HCT116 (cell line): ENCODE results near the gene CAPN10. TPM values are rescaled to one million over a fixed set of nuclear protein-coding genes. Genes with fewer than 3 reads are reported as not detected.

Experiments used
- ATAC-seq: fragments of 200-7000 bp; cut with Tn5 transposase; 2 replicates; pipeline ENCODE4 v1.9.1; 2020; ENCODE audit warnings: mild to moderate bottlenecking, moderate library complexity
- BruUV-seq: library from RNA; stranded (reverse); fragments of 400-500 nt; replicated peaks from 2 replicates; lab custom pipeline; 2021; lab: Mats Ljungman, UMichigan
- CTCF ChIA-PET: fragments of 300-600 bp; sonication (Branson Sonifier 250); formaldehyde crosslinking; loops from one replicate; lab custom pipeline; 2021; ENCODE audit warnings: antibody characterized with exemption; lab: Charles Lee
- POLR2A ChIA-PET: fragments of 300-600, 350-600 bp; sonication (Branson Sonifier 250); formaldehyde crosslinking; loops from one replicate; lab custom pipeline; 2021; ENCODE audit warnings: antibody characterized with exemption; lab: Charles Lee
- RAD21 ChIA-PET, 2 experiments: fragments of 300-600 bp; sonication (Branson Sonifier 250); formaldehyde crosslinking; loops; one replicate each; lab custom pipeline; 2023; ENCODE audit warnings: low total read pairs in 2 of 2; ENCODE audit not compliant: uncharacterized antibody in 2 of 2, unreplicated experiment in 2 of 2, low non-redundant PET in 1 of 2; lab: Charles Lee
- DNase-seq: peaks from one replicate; pipeline ENCODE4 v3.0.0-alpha.2; 2010; ENCODE audit warnings: low read depth, low spot score
- H2AFZ ChIP-seq: fragments of 200-600 bp; shearing (Covaris generic), sonication (generic); 2 replicates; pipeline ENCODE4 v1.6.1; 2017; ENCODE audit warnings: low read depth, mixed run types, mixed read lengths, antibody characterized with exemption, low read length; ENCODE audit not compliant: poor library complexity, severe bottlenecking
- H3K27ac ChIP-seq: 2 replicates; pipeline ENCODE4 v1.5.1; 2012; ENCODE audit warnings: low read depth, low read length
- H3K27me3 ChIP-seq: fragments of 200-600 bp; sonication (generic); 2 replicates; pipeline ENCODE4 v1.6.1; 2016; ENCODE audit warnings: mixed run types, low read length, mixed read lengths; ENCODE audit not compliant: insufficient read depth
- H3K36me3 ChIP-seq, 2 experiments: fragments of 200-500 bp in 1 of 2; fragments of 200-600 bp in 1 of 2; sonication (Bioruptor generic) in 1 of 2; sonication (generic) in 1 of 2; 2 replicates each; pipeline versions ENCODE4 v1.5.1 to v1.6.1; 2014 to 2016; ENCODE audit warnings: low read length in 2 of 2, inconsistent platforms in 1 of 2, mixed read lengths in 1 of 2, mixed run types in 1 of 2; ENCODE audit not compliant: insufficient read depth in 2 of 2, control insufficient read depth in 1 of 2
- H3K4me1 ChIP-seq, 2 experiments: fragments of 200-600 bp in 1 of 2; sonication (generic) in 1 of 2; 2 replicates each; pipeline versions ENCODE4 v1.5.1 to v1.6.1; 2012 to 2017; ENCODE audit warnings: low read length in 2 of 2, inconsistent platforms in 1 of 2, mild to moderate bottlenecking in 1 of 2, mixed read lengths in 1 of 2, mixed run types in 1 of 2, moderate library complexity in 1 of 2; ENCODE audit not compliant: insufficient read depth in 2 of 2, control insufficient read depth in 1 of 2
- H3K4me2 ChIP-seq: fragments of 200-600 bp; sonication (generic); 2 replicates; pipeline ENCODE4 v1.6.1; 2017; ENCODE audit warnings: mixed run types, low read length, mixed read lengths
- H3K4me3 ChIP-seq, 2 experiments: fragments of 200-600 bp in 1 of 2; sonication (generic) in 1 of 2; replicated peaks in 1 of 2; 2 replicates each; pipeline ENCODE4 v1.5.1; 2011 to 2016; ENCODE audit warnings: low read length in 2 of 2, control low read depth in 1 of 2, low read depth in 1 of 2, mild to moderate bottlenecking in 1 of 2, mixed read lengths in 1 of 2, mixed run types in 1 of 2
- H3K79me2 ChIP-seq: fragments of 200-600 bp; sonication (generic); 2 replicates; pipeline ENCODE4 v1.6.1; 2017; ENCODE audit warnings: mild to moderate bottlenecking, mixed run types, low read length, moderate library complexity, mixed read lengths; ENCODE audit not compliant: insufficient read depth
- H3K9ac ChIP-seq: fragments of 200-600 bp; sonication (generic); 2 replicates; pipeline ENCODE4 v1.6.1; 2016; ENCODE audit warnings: low read length, mixed read lengths
- H3K9me2 ChIP-seq: fragments of 200-600 bp; sonication (generic), shearing (Covaris generic); 2 replicates; pipeline ENCODE4 v1.6.1; 2017; ENCODE audit warnings: mixed run types, mild to moderate bottlenecking, moderate library complexity; ENCODE audit not compliant: insufficient read depth
- H3K9me3 ChIP-seq, 2 experiments: fragments of 200-500 bp in 1 of 2; fragments of 200-600 bp in 1 of 2; sonication (Bioruptor generic) in 1 of 2; sonication (generic) in 1 of 2; 2 replicates each; pipeline ENCODE4 v1.6.1; 2014 to 2017; ENCODE audit warnings: low read length in 2 of 2, mixed read lengths in 2 of 2, inconsistent platforms in 1 of 2, low read depth in 1 of 2, mild to moderate bottlenecking in 1 of 2, mixed run types in 1 of 2, moderate library complexity in 1 of 2; ENCODE audit not compliant: control insufficient read depth in 1 of 2, insufficient read depth in 1 of 2
- H4K20me1 ChIP-seq: fragments of 200-600 bp; sonication (generic), shearing (Covaris generic); 2 replicates; pipeline ENCODE4 v1.6.1; 2017; ENCODE audit warnings: mixed run types, mild to moderate bottlenecking, moderate library complexity; ENCODE audit not compliant: insufficient read depth
- CBX3 ChIP-seq: IDR thresholded peaks from 2 replicates; pipeline ENCODE4 v1.6.1; 2012; ENCODE audit warnings: low read depth
- CEBPB ChIP-seq: IDR thresholded peaks from 2 replicates; pipeline ENCODE4 v1.6.1; 2012; ENCODE audit warnings: low read depth
- ELF1 ChIP-seq: IDR thresholded peaks from 2 replicates; pipeline ENCODE4 v1.6.1; 2012; ENCODE audit warnings: low read depth, borderline replicate concordance
- EZH2 ChIP-seq: fragments of 200-600 bp; sonication (generic); IDR thresholded peaks from 2 replicates; pipeline ENCODE4 v1.6.1; 2017; ENCODE audit warnings: antibody characterized with exemption, mixed run types
- EZH2phosphoT487 ChIP-seq: fragments of 200-600 bp; IDR thresholded peaks from 2 replicates; pipeline ENCODE4 v1.6.1; 2018; ENCODE audit warnings: antibody characterized with exemption, borderline replicate concordance
- FOSL1 ChIP-seq: IDR thresholded peaks from 2 replicates; pipeline ENCODE4 v1.6.1; 2012; ENCODE audit warnings: low read depth
- JUND ChIP-seq: IDR thresholded peaks from 2 replicates; pipeline ENCODE4 v1.6.1; 2012
- POLR2A ChIP-seq: IDR thresholded peaks from 2 replicates; pipeline ENCODE4 v1.7.0; 2011; ENCODE audit warnings: borderline replicate concordance; ENCODE audit not compliant: insufficient read depth, insufficient read length; ENCODE audit errors: extremely low read depth
- SIN3A ChIP-seq: IDR thresholded peaks from 2 replicates; pipeline ENCODE4 v1.6.1; 2012; ENCODE audit warnings: low read depth
- SRF ChIP-seq: IDR thresholded peaks from 2 replicates; pipeline ENCODE4 v1.6.1; 2012; ENCODE audit warnings: low read depth
- TCF7L2 ChIP-seq: IDR thresholded peaks from 2 replicates; pipeline ENCODE4 v1.7.0; 2011; ENCODE audit warnings: borderline replicate concordance, inconsistent platforms; ENCODE audit not compliant: insufficient read depth, insufficient read length; ENCODE audit errors: extremely low read depth
- YY1 ChIP-seq: IDR thresholded peaks from 2 replicates; pipeline ENCODE4 v1.6.1; 2011; ENCODE audit warnings: low read length, low read depth, moderate library complexity, mild to moderate bottlenecking; ENCODE audit not compliant: insufficient replicate concordance; ENCODE audit errors: extremely low read depth
- ZFX ChIP-seq: fragments of 450-650 bp; IDR thresholded peaks from 2 replicates; pipeline ENCODE4 v1.6.1; 2017
- intact Hi-C: fragments of 100-400 bp; cut with micrococcal nuclease; formaldehyde crosslinking; loops from 2 replicates; pipeline ENCODE4 v1.10.0; 2022
- total RNA-seq: library from RNA; stranded (reverse); gene quantifications from one replicate; pipeline ENCODE4 v1.2.1, GENCODE V29; 2021; ENCODE audit not compliant: unreplicated experiment
- TF ChIP-seq, protein P1 (sequence below), 3 experiments: fragments of 200-600 bp in 1 of 3; sonication (generic) in 1 of 3; IDR thresholded peaks in 2 of 3; conservative IDR thresholded peaks in 1 of 3; 2 replicates each; pipeline ENCODE4 v1.5.1; 2012 to 2017; ENCODE audit warnings: low read depth in 2 of 3, low read length in 2 of 3, antibody characterized with exemption in 1 of 3, borderline replicate concordance in 1 of 3, control low read depth in 1 of 3, mild to moderate bottlenecking in 1 of 3, mixed read lengths in 1 of 3, mixed run types in 1 of 3, moderate library complexity in 1 of 3; ENCODE audit not compliant: insufficient read depth in 1 of 3
- TF ChIP-seq, protein P2 (sequence below): IDR thresholded peaks from 2 replicates; pipeline ENCODE4 v1.6.1; 2012; ENCODE audit warnings: low read depth
- TF ChIP-seq, protein P3 (sequence below): IDR thresholded peaks from 2 replicates; pipeline ENCODE4 v1.6.1; 2012

Gene CAPN10
- total RNA-seq, 1 experiment from 2014 or later: 40.7 TPM

DNA sequence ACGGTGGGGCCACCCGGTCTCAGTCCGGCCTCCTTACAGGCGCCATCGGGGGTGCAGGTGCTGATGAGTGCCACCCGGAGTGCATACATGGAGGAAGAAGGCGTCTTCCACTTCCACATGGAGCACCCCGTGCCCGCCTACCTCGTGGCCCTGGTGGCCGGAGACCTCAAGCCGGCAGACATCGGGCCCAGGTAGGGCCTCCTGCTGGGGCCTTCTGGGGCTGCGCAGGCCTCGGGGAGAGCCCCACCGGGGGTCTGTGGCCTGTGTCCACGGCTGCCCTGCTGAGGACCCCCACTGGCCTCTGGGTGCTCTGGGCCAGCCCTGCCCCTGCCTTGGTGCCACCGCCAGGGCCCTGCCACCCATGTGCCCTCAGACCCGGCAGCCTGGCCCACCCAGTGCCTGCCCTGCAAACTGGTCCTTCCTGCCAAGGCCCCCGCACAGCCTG, 13.4 kb upstream of the CAPN10 start:
- ChIA-PET RAD21 (no interaction called here), POLR2A (no interaction called here), CTCF (no interaction called here)
- BruUV-seq: no TSS peak
- TF ChIP-seq EZH2: no peak
- no peak for TF ChIP-seq ELF1
- TF ChIP-seq SIN3A: no peak
- no peak for TF ChIP-seq ZFX
- TF ChIP-seq EZH2phosphoT487: no peak
- no peak for TF ChIP-seq SRF
- no peak for TF ChIP-seq YY1
- TF ChIP-seq, protein P1, sequence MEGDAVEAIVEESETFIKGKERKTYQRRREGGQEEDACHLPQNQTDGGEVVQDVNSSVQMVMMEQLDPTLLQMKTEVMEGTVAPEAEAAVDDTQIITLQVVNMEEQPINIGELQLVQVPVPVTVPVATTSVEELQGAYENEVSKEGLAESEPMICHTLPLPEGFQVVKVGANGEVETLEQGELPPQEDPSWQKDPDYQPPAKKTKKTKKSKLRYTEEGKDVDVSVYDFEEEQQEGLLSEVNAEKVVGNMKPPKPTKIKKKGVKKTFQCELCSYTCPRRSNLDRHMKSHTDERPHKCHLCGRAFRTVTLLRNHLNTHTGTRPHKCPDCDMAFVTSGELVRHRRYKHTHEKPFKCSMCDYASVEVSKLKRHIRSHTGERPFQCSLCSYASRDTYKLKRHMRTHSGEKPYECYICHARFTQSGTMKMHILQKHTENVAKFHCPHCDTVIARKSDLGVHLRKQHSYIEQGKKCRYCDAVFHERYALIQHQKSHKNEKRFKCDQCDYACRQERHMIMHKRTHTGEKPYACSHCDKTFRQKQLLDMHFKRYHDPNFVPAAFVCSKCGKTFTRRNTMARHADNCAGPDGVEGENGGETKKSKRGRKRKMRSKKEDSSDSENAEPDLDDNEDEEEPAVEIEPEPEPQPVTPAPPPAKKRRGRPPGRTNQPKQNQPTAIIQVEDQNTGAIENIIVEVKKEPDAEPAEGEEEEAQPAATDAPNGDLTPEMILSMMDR (IDR thresholded peaks at IDR 0.05 in 2 of 3, conservative IDR thresholded peaks at IDR 0.05 in 1 of 3; ENCODE audit: borderline replicate concordance in 1 of 3, insufficient read depth in 1 of 3, low read depth in 2 of 3, low read length in 2 of 3): no peak
- TF ChIP-seq, protein P2, sequence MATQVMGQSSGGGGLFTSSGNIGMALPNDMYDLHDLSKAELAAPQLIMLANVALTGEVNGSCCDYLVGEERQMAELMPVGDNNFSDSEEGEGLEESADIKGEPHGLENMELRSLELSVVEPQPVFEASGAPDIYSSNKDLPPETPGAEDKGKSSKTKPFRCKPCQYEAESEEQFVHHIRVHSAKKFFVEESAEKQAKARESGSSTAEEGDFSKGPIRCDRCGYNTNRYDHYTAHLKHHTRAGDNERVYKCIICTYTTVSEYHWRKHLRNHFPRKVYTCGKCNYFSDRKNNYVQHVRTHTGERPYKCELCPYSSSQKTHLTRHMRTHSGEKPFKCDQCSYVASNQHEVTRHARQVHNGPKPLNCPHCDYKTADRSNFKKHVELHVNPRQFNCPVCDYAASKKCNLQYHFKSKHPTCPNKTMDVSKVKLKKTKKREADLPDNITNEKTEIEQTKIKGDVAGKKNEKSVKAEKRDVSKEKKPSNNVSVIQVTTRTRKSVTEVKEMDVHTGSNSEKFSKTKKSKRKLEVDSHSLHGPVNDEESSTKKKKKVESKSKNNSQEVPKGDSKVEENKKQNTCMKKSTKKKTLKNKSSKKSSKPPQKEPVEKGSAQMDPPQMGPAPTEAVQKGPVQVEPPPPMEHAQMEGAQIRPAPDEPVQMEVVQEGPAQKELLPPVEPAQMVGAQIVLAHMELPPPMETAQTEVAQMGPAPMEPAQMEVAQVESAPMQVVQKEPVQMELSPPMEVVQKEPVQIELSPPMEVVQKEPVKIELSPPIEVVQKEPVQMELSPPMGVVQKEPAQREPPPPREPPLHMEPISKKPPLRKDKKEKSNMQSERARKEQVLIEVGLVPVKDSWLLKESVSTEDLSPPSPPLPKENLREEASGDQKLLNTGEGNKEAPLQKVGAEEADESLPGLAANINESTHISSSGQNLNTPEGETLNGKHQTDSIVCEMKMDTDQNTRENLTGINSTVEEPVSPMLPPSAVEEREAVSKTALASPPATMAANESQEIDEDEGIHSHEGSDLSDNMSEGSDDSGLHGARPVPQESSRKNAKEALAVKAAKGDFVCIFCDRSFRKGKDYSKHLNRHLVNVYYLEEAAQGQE: no peak
- TF ChIP-seq, protein P3, sequence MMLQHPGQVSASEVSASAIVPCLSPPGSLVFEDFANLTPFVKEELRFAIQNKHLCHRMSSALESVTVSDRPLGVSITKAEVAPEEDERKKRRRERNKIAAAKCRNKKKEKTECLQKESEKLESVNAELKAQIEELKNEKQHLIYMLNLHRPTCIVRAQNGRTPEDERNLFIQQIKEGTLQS: no peak
- TF ChIP-seq CEBPB: no peak
- TF ChIP-seq POLR2A: no peak
- no peak for TF ChIP-seq CBX3
- no peak for TF ChIP-seq FOSL1
- TF ChIP-seq TCF7L2: no peak
- no peak for TF ChIP-seq JUND
- intact Hi-C loops: no loop called here
- Histone ChIP-seq H3K4me2 (no peak overlapping the region), H3K9me2 (no peaks in the 10 kb centered on the region), H2AFZ (no peak overlapping the region), H3K27ac (no peak overlapping the region), H3K4me3 (no peak overlapping the region), H3K9ac (no peak overlapping the region), H3K79me2 (peaks cover 24% of the 10 kb centered on the region; the same call in 1 of the 2 replicates), H3K27me3 (no peaks in the 10 kb centered on the region), H3K9me3 (no peaks in the 10 kb centered on the region), H3K36me3 (no peaks in the 10 kb centered on the region), H3K4me1 (peaks cover 12 to 20% of the 10 kb centered on the region in 2 experiments), H4K20me1 (no peaks in the 10 kb centered on the region)
- ATAC-seq (no peak), DNase-seq (no peak)
